HG02623 (cell line): Measurements from ENCODE around the gene SLC7A11.
A peak's percentile ranks its signal among the peaks of the same experiment; 100 is the strongest.

Experiments used
- ATAC-seq: cut with Tn5 transposase; IDR thresholded peaks from one replicate; pipeline ENCODE4 v1.9.1; 2021; ENCODE audit warnings: moderate library complexity; ENCODE audit not compliant: unreplicated experiment

The SLC7A11 gene

DNA sequence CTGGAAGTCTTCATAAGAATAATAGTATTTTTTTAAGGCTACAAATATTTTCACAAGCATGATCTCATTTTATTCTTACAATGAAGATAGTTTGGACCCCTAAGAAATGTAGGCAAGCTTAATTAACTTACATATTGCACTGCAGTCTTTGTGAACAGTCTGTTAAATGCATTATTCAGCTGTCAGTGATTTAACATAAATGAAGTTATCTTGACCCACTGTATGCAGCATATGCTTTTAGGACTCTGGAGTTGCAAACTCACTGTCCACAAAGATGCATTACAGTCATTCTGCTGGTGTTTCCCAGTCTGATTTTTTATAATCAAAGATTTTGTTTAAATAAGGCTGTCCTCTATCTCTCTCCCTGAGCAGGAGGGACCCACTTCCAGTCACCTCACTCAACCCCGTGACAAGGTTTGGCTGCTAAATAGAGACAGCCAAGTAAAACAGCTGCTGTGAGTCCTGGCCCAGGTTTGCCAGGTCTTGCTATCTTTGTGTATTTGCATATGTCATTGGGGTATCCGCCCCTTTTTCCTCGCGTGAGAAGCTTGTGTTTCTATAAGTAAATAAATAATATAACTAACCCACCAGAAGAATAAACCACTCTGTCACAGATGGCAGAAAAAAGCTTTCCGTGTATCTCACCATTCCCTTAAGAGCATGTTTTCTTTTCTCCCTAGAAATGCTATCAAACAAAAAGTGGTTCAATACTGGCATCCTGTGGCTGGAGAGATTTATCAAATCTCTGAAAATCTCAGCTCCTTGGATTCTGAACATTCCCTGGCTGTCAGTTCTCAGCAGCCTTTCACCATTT lies 67.0 kb downstream of the SLC7A11 start:
- ATAC-seq: no peak

DNA sequence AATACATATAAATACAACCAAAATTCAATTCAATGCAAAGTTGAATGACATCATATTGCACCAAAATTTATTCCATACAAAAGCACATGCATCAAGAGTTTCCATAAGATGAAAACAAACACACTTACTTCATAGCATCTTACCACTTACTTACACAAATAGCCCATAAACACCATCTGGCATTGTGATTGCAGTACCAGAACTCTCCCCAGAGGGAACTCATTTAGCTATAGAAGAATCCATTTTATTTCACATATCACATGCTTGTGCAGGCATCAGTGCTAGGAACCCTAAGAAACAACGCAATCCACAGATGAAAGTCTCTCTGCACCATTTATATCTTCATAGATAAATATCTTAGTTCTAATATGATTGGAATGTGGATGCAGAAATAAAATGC lies 77.9 kb downstream of the SLC7A11 start:
- no peak for ATAC-seq

DNA sequence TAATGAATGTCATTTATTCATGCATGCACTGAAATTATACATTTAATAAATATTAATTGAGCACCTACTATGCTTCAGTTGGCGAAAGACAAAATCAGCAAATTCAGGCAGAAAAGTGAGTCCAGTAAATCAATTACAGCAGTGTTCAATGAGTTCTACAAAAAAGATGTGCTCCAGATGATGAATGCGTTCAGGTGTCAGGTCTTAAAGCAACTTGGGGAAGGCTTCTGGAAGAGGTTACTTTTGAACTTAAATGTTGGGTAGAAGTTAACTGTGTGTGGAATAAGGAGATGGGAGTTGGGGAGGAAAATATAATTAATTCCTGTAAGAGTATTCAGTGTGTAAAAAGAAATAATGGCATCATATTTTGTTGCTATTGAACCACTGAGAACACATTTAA lies 79.0 kb downstream of the SLC7A11 start:
- ATAC-seq: no peak

- no peak for ATAC-seq
Observed at GRCh38 chr4:138162259-138162658, 79.9 kb downstream of the SLC7A11 start.

GRCh38 chr4:138161351-138161750 lies 80.8 kb downstream of the SLC7A11 start:
- no peak for ATAC-seq

DNA sequence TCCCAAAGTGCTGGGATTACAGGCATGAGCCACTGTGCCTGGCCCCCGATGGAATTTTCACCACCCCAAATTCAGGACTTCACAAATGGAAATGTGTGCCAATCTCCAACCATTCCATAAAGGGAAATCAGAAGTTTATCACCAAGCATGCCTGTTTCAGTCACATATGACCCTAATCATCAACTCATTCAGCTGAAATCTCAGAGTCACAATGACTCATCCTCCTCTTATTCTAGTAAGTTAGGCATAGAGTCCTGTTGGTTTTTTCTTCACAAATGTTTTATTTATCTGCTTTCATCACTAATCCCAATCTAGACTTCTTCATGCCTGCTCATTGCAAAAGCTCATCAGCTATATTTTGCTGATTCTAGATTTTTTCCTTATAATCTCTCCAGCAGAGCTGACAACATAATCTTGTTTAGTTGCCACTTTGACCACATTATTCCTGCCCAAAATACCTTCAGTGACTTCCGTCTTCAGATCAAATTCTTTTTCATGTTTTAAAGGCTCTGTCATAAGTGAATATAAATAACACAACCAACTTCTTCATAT lies 83.3 kb downstream of the SLC7A11 start:
- no peak for ATAC-seq

GRCh38 chr4:138140879-138141278 lies 101.3 kb downstream of the SLC7A11 start:
- no peak for ATAC-seq

DNA sequence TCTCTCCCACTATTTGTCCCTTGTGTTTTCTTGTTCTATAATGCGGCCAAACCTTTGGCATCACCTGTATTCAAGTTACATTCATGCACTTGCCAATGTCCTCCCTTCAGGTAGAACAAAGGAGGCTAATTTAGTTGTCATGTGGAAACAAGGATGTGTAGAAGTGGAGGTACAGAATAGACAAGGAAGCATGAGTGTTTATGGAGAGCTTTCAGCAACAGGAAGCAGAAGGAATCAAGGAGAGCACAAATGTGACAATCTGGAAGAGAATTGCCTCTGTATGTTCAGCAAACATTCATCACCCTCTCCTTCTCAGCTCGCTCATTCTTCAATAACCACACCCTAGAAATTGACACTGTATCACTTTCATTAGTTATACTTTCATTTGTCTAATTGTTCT lies 103.4 kb downstream of the SLC7A11 start:
- no peak for ATAC-seq

DNA sequence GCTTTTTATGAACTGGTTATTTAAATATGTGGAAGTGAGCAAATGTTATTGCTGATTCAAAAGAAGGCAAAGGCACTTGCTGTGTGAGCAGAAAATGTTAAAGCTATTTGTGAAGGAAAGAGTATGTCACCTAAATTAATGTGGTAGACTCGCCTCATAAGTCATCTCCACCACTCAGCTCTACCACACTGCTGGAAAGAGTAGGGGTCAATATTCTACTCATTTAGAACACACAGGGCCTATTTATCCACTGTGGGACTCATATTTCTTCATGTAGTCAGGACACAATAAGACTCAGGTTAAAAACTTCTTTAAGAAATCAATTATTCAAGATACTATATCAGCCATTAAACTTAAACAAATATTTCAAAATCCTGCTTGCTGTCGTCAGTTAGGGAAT lies 106.5 kb downstream of the SLC7A11 start:
- ATAC-seq: no peak

- no peak for ATAC-seq
Observed at GRCh38 chr4:138118270-138118669, 123.9 kb downstream of the SLC7A11 start.

GRCh38 chr4:138115053-138115452 lies 127.1 kb downstream of the SLC7A11 start:
- no peak for ATAC-seq

DNA sequence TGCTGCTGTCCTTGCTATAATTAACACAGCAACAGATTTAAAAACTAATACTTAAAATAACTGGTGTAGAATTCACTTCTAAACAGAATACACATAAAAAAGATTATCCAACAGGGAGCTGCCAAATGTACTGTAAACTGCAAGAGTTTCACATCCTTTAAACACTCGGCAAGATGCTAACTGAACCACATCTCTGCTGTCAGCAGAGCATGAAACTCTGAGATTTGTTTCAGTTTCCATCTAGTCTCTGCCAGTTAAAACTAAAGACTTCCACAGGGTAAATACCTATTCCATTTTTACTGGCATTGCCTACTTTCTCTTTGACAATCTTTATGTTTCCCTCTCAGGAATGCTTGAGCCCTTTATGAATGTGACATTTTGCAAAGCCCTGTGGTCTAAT lies 127.7 kb downstream of the SLC7A11 start:
- peak; percentile 99 for ATAC-seq
